Measurements from ENCODE around the gene GRK5.

GRK5 gene

DNA sequence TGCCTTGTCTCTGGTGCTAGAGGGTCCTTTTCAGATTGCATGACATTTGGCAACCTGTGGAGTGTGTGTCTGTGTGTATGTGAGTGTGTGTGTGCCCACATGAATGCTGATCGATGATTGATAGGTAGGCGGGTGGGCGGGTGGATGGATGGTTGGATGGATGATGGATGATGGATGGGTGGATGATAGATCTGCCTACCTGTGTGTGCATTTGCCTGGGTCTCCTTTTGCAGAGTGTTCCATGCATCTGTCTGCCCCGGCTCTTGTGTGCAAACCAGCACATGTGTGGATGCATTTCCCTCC is 235.3 kb downstream of the GRK5 start:
- no peak for DNase-seq (ENCODE audit: low read depth in 2 of 2)

DNA sequence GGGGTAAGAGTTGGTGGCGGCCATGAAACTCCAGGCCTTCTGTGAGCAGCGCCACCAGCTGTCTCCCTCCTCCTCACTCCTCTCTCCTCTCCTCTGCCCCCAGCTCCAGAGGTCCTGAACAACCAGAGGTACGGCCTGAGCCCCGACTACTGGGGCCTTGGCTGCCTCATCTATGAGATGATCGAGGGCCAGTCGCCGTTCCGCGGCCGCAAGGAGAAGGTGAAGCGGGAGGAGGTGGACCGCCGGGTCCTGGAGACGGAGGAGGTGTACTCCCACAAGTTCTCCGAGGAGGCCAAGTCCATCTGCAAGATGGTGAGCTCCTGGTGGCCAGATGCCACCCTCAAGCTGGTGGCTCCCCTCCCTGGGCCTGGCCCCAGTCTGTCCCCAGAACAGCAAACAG is 236.1 kb downstream of the GRK5 start:
- DNase-seq (ENCODE audit: low read depth in 2 of 2) = no peak

DNA sequence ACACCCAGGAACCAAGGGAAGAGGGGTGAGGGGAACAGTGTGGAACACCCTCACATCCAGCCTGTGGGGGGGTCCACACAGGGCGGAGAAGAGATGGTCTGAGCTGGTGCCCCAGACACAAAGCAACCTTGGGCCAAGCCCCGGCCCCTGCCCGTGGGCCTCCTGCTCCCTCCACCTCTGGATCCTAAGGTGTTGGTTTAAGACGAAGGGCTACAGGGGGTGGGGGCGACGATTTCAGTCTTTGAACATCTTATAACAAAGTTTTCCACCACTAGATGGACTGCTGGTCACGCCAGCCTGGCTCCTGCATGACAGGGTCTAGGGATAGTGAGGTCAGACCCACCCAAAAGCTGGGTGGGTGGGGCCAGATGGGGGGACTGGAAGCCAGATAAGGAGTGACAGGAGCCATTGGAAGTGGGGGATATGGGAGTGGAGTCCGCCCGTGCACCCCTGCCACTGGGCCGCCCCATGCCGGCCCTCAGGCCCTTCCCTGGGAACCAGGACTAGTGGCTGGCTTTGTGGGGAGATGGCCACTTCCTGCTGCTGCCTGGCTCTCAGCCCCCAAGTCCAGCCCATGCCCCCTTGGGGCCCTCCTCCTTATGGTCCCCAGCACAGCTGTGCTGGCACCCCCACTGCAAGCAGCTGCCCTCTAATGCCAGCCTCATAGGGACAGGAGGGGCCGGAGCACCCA is 236.7 kb downstream of the GRK5 start:
- no peak for DNase-seq (ENCODE audit: low read depth in 2 of 2)

DNA sequence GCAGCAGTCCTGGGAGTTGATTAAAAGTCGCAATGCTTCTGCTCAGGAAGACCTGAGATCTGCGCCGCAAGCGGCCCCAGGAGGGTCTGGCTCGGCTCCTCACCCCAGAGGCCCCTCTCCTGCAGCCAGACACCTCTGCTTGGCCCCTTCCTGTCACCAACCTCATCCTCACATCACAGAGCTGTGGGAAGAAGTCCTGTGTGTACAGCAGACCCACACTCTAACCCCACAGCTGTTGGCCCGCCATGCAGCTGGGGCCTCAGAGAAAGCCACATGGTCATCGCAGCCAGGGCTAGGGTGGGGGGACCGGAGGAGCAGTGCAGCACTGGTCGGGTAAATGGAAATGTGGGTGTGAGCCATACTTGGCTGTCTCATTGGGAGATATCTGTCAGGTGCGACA is 237.5 kb downstream of the GRK5 start:
- DNase-seq (ENCODE audit: low read depth in 2 of 2) = no peak

DNA sequence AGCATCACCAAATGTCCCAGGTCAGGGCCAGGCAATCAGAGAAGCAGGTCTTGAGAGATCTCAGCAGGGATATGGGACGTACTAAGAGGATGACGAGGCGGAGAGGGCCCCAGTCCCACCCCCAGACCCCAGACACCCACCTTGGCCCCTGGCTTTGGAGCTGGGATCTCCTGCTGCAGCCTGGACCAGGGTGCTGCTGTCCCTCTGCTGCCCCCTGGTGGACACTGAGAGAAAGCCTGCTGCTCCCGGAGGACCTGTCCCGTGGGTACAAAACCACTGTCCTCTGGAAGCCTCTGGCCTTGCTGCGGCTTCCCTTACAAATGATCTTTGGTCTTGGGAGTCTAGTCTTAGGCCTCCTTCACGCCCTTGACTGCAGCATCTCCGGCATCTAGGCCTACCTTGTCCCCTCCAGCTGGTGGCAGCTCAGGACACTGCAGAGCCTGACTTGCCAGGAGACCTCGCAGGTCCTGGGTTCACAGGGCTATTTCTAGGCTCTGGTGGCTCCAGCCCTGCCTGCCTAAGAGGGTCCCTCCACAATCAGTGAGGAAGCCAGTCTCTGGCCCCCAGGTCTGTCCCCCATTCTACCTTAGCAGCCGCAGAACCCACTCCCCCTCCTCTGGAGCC is 238.1 kb downstream of the GRK5 start:
- peak; percentile 69 to 75 for DNase-seq (ENCODE audit: low read depth in 2 of 2)

DNA sequence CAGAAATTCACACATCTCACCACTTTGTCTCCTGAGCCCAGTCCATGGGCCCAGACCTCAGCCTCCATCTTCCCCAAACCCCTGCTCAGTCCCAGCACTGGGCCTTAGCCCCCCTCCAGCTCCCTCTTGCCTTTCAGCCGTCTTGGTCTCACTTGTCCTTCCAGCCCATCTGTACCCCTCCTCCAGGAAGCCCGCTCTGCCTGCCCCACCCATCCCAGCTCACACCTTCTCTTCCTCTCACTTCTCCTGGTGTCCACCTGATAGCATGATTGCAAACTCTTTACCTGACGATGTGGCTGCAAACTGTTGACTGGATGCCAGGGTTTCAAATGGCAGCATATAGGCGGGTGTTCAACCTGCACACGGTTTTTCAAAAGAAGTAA is 238.6 kb downstream of the GRK5 start:
- no peak for DNase-seq (ENCODE audit: low read depth in 2 of 2)

DNA sequence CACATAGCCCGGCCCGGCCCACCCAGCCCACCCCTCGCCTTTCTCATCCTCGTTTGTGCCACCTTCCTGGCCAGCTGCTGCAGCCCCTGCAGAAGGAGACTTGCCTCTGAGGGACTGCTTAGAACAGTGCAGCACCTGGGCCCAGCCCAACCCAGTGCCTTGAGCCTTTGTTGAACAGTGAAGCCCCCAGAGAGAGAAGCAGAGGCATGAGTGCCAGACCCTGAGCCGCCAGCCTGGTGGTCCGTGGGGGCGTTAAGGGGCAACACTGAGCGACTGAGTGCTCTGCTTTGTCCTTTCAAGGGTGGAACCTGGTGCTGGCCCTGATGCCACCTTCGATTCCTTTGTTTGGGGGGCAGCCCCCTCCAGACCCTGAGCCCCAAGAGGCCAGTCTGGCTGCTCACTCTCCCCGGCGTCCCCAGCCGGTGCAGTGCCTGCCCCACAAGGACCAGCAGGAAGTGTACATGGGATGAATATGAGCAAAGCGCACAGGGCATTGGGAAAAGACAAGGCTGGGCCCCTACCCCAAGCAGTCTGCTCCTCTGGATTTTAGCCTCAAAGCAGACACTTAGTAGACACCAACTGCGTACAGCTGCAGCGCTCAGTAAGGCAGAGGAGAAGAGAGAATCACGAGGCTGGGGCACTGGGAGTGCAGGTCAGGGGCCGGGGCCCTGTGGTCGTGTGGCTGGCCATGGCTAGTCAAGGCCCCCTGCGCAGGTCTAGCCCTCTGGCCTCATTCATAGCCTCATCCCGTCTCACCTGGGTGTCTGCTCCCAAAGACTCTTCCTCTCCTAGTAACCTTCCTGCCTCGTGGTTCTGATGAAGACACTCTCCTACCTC is 239.3 kb downstream of the GRK5 start:
- no peak for DNase-seq (ENCODE audit: low read depth in 2 of 2)

DNA sequence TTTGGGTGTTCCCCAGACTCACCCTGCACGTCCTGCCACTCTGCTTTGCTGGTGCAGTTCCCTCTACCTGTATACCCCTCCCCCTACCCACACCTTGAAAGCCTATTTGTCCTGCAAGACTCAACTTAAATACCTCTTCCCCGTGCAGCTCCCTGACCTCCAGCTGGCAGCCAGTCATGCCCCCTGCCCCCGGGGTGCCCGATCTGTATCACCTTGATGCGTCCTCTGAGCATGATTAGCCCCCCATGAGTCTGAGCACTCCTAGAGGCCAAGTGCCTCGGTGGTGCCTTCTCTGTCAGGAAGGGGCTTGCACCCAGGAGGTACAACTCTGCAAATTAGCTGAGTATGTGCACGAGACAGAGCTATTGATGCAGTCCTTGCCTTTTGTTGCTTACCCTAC is 240.1 kb downstream of the GRK5 start:
- no peak for DNase-seq (ENCODE audit: low read depth in 2 of 2)

DNA sequence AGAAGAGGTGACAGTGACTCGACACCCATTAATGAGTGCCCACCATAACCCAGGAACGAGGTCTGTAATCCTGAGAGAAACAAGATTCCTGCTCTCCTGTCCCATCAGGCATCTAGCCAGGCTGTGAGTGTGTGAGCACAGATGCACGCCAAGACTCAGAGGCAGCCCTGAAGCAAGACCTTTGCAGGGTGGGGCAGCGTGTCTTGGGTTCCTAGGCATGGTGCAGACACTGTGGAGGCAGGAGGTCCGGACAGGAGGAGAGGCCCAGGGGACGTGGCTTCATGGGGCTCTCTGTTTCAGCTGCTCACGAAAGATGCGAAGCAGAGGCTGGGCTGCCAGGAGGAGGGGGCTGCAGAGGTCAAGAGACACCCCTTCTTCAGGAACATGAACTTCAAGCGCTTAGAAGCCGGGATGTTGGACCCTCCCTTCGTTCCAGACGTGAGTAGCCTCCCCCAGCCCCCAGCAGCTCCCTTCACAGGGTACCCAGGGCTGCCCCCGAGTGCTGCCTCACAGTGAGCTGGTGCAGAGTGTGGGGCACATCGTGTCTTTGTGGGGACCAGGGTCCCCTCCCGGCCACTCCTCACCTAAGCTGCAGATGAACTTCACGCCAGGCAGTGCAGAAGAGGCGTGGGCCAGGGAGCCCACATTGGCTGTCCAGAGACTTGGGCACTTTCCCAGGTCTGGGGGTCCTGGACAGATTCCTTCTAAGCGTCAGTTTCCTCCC is 240.6 kb downstream of the GRK5 start:
- no peak for DNase-seq (ENCODE audit: low read depth in 2 of 2)

DNA sequence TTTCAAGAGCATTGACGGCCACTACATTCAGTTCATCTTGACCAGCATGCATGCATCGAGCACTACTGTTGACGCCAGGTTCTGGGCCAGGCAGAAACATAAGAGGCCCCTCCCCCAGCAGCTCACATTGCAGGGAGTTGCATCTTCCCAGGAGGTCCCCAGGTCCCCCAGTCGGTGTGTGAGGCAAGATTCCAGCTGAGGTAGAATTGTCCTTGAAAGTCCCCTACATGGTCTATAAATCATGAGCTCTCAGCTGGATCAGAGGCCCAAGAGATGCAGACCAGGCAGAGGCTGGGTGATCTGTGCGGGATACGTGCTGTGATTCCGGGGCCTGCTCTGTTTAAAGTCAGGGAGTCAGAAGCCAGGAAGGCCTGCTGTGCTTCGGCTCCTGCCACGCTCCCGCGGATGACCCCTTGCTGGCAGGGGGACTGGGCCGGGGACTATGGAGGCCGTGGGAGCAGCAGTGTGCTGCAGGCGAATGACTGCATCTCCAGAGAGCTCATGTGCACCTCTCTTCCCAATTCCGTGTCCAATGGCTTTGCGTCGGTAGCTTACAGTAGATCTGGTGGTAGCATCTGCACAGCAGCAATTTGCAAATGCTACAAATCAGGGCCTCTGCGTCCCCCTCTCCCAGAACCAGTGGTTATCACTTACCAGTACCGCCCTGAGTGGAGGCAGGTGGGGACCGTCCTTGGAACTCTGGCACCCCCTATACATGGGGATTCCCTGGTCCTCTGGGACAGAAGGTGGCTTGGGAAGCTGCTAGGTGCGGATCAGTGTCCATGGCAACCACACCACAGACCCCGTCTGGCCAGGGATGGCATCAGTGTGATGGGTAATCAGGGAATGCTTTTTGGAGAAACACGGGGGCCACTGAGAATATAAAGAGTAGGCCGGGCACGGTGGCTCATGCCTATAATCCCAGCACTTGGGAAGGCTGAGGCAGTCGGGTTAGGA is 241.5 kb downstream of the GRK5 start:
- no peak for DNase-seq (ENCODE audit: low read depth in 2 of 2)

DNA sequence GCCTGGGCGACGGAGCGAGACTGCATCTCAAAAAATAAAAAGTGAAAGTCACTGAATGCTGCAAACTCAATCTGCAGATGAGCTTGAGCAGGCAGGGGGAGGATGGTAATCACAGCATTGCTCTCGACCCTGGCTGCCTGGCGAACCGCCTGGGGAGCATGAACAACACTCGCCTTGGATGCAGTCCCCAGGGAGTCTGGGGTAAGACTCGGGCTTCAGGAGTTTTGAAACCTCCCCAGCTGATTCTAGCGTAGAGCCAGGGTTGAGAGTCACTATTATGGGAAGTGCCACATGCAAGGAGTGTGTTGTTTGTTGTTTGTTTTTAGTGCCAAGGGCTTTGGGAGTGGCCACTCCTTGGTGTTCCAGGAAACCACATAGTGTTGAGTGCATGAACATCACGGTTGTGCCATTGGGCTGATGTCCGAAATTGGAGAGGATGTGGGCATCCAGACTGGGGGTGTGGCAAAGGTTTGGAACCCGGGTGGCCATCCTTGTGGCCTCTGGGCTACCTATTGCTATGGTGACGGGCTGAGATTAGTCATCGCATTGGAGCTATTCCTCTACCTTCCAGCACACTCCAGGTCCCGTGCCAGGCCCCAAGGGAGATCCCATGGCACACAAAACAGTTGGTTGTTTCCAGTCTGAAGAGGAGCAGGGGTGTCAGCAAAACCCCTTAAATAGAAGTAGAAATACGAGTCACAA is 242.5 kb downstream of the GRK5 start:
- DNase-seq (ENCODE audit: low read depth in 2 of 2) = no peak

DNA sequence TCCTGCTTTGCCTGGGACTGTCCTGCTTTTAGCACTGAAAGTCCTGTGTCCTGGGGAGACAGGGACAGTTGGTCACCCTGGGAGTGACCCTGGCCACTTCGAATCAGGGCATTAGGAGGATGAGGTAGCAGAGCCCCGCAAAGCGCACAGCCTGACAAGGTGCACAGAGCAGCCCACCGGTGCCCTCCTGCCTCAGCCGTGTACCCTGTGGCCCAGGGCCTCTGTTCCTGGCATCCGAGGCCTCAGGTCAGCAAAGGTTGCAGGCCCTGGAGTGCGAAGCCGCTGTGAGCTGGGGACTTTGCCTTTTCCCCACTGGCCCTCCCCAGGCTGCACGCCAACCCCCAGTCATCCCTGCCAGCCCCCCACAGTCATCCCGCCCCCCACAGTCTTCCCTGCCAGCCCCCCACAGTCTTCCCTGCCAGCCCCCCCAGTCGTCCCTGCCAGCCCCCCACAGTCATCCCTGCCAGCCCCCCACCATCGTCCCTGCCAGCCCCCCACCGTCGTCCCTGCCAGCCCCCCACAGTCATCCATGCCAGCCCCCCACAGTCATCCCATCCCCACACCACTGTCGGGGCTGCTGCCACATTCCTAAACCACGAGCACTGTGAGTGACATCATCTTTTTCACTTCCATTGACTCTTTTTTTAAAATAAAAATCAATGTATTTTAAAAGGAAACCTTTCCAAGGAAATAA is 243.4 kb downstream of the GRK5 start:
- no peak for DNase-seq (ENCODE audit: low read depth in 2 of 2)

DNA sequence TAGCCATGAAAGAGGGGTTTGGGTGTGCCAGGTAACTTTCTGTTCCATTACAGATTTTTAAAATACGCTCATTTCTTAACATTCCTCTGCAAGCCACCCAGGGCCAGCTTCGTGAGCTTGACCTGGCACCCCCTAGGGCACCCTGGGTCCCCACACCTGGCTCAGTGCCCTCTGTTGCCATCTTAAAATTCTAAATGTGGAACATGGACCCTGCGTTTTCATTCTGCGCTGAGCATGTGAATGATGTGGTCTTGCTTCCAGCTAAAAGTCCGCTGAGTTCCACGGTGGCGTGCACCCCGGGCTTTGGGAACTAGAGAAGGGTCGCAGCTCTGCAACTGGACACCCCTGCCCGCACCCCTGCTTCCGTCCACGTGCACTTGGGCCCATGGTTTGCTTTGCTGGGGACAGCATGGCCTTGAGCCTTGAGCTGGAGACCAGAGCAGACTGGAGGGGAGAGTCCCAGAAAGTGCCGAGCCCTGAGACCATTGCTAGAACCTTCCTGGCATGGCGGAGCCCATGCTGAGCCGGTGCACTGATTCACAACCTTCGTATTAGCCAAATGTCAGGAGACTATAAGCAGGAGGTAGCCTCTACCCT is 244.0 kb downstream of the GRK5 start:
- no peak for DNase-seq (ENCODE audit: low read depth in 2 of 2)

DNA sequence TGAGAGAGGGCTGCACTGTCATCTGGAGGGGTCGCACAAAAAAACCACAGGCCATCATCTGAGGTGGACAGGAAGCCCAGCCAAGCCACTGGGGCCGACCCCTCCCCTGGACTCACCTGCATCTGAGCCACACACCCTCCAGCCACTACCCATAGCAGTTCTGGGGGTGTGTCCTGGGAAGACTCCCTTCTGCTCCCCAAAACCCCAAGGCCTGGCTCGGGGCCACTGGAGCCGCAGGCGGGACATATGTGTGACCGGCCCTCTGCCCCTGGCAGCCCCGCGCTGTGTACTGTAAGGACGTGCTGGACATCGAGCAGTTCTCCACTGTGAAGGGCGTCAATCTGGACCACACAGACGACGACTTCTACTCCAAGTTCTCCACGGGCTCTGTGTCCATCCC is 245.0 kb downstream of the GRK5 start:
- DNase-seq (ENCODE audit: low read depth in 2 of 2) = no peak

DNA sequence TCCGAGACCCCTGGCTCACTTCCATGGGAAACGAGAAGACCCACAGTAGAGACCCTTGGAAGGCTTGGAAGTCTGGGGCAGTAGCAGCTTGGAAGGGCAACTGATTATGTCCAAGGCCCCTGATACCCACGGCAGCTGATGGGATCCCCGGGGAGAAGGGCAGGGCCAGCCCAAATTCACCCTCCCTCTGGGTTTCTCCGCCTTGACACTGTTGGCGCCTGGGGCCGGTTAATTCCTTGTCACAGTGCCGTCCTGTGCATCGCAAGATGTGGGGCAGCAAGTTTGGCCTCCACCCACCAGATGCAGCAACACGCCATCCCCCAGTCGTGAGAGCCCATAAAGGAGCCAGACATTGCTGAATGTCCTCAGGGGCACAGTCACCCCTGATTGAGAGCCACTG is 245.9 kb downstream of the GRK5 start:
- no peak for DNase-seq (ENCODE audit: low read depth in 2 of 2)

DNA sequence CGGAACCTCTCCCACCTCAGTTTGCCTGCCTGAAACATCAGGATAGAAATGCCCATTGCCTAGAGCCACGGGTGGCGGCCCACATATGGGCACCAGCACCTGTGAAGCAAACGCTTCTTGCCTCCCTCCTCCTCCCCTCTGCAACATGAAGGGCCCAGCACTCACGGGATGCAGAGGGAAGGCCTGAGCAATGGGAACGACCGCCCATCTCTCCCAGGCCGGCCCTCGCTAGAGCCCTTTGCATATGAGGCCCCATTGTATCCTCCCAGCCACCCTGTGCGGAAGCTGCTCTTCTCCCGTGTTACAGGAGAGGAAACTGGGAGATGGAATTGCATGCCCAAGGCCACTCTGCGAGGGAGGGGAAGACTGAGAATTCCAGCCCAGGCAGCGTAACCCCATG is 246.9 kb downstream of the GRK5 start:
- no peak for DNase-seq (ENCODE audit: low read depth in 2 of 2)

DNA sequence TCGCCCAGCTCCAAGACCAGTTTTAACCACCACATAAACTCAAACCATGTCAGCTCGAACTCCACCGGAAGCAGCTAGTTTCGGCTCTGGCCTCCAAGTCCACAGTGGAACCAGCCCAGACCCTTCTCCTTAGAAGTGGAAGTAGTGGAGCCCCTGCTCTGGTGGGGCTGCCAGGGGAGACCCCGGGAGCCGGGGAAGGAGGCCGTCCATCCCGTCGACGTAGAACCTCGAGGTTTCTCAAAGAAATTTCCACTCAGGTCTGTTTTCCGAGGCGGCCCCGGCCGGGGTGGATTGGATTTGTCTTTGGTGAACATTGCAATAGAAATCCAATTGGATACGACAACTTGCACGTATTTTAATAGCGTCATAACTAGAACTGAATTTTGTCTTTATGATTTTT is 247.6 kb downstream of the GRK5 start:
- DNase-seq (ENCODE audit: low read depth in 2 of 2) = no peak

DNA sequence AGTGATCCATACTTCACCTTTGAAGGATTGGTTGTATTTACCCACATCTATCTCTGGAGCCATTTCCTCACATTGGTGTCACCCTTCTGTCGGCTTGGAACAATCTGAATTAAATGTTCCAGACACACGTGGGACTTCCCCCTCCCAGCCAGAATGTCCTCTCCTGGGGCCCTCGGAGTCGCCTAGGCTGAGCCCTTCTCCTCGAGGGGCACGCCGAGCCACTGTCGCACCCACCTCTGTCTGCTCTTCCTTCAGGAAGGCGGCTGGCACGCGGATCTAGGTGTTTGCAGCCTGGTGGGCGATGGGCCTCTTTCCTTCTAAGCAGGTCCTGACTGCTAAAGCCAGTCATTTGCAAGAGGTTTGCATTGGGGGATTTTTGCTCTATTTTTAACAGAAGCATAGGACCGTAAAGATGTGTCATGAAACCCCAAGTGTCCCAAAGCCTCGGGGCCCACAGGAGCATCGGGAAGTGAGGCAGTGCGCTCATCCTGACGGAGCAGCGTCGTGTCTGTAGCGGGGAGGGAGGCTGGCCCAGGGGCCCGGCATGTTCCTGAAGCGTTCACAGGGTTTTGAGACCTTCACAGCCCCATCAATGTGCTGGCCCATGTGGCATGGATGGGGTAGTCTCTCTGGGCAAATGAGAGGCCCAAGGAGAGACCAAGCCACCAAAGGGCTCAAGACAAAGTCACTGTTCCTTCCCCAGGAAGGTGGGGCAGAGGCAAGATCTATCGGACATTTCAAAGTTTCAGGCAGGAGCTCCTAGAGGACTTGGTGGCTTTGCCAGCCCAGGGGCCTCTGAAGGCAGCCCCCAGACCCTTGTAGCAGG is 248.5 kb downstream of the GRK5 start:
- no peak for DNase-seq (ENCODE audit: low read depth in 2 of 2)

DNA sequence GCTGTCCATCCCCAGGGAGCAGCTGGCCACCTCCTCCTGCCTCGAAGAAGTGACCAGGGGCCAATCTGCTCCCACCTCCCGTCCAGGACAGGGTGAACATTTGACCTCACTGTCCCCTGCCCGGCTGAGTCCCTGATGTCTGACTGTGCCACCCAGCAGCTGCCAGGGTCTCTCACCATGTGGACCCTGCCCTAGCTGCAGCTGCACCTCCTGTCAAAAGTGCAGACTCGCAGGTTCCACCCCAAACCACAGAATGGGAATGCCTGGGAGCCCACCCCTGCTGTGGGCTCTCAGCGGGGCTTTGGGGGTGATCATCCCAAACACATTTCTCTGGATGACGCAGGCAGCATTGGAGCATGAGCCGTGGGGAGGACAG is 249.1 kb downstream of the GRK5 start:
- no peak for DNase-seq (ENCODE audit: low read depth in 2 of 2)
